RPMI7951 (cell line): ENCODE results near the gene TNRC18. TPM values are rescaled to one million over a fixed set of nuclear protein-coding genes. Genes with fewer than 3 reads are reported as not detected.
A peak's percentile ranks its signal among the peaks of the same experiment; 100 is the strongest.
"Not testable (repeated sequence)": the region's sequence is repeated elsewhere in the genome, so short reads cannot be mapped to it uniquely, and the experiment has no call there.

Source experiments
- DNase-seq: peaks from one replicate; pipeline ENCODE4 v3.0.0-alpha.2; 2012; ENCODE audit warnings: low read depth
- total RNA-seq: library from RNA; depleted of rRNA; stranded (reverse); fragments of >200 nt; shearing (Covaris generic); gene quantifications from 2 replicates; pipeline ENCODE4 v1.2.3, GENCODE V29; 2014; rRNA removed

Gene TNRC18
- total RNA-seq, 1 experiment from 2014 or later, result 18.9 TPM

- no peak for DNase-seq
Measured at GRCh38 chr7:5270788-5271187, 152.8 kb downstream of the TNRC18 start.

- peak; percentile 67 for DNase-seq
Measured at GRCh38 chr7:5269992-5270657, 153.5 kb downstream of the TNRC18 start.

GRCh38 chr7:5267829-5268228 is 155.8 kb downstream of the TNRC18 start:
- not testable (repeated sequence) for DNase-seq

- DNase-seq, result peak; percentile 25
Measured at GRCh38 chr7:5266191-5267028, 157.2 kb downstream of the TNRC18 start.

GRCh38 chr7:5265320-5266190 is 158.1 kb downstream of the TNRC18 start:
- no peak for DNase-seq

- DNase-seq, result not testable (repeated sequence)
Measured at GRCh38 chr7:5263066-5263465, 160.6 kb downstream of the TNRC18 start.

GRCh38 chr7:5260530-5261068 is 163.0 kb downstream of the TNRC18 start:
- DNase-seq, result not testable (repeated sequence)

Other genes with a start within 250 kb of the TNRC18 start
- gene WIPI2, start 233.6 kb downstream of the TNRC18 start, total RNA-seq, result 53.7 and 62.7 TPM in 2 replicates
- 0.78 and 1.4 TPM in 2 replicates for gene SLC29A4, start 140.9 kb downstream of the TNRC18 start, total RNA-seq
- 5.5 and 8.2 TPM in 2 replicates for gene FBXL18, start 90.0 kb upstream of the TNRC18 start, total RNA-seq
- 5,178 and 5,762 TPM in 2 replicates for gene ACTB, start 106.8 kb upstream of the TNRC18 start, total RNA-seq
- 78.6 and 103 TPM in 2 replicates for gene FSCN1, start 169.0 kb upstream of the TNRC18 start, total RNA-seq